Testis (tissue), 3 donors: ENCODE measurements around the gene UGGT2. TPM values are rescaled to one million over a fixed set of nuclear protein-coding genes. Genes with fewer than 3 reads are reported as not detected.
"Not testable (repeated sequence)": the region's sequence is repeated elsewhere in the genome, so short reads cannot be mapped to it uniquely, and the experiment has no call there.

ENCODE experiments used
- DNase-seq: peaks from one replicate; pipeline ENCODE4 v3.0.0-alpha.2; 2019
- H3K27ac ChIP-seq, 2 donors: fragments of 200-600 bp; sonication (generic); one replicate each; pipeline ENCODE4 v1.5.1; 2019
- H3K27me3 ChIP-seq: fragments of 200-600 bp; sonication (generic); one replicate; pipeline ENCODE4 v1.5.1; 2019
- H3K36me3 ChIP-seq: fragments of 200-600 bp; sonication (generic); one replicate; pipeline ENCODE4 v1.5.1; 2017; ENCODE audit warnings: low read depth; ENCODE audit errors: missing control alignments
- H3K4me1 ChIP-seq: fragments of 200-600 bp; sonication (generic); one replicate; pipeline ENCODE4 v1.5.1; 2019
- H3K4me3 ChIP-seq, 2 donors: fragments of 200-600 bp; sonication (generic); one replicate each; pipeline ENCODE4 v1.5.1; 2017 to 2019
- H3K9me3 ChIP-seq: fragments of 200-600 bp; sonication (generic); one replicate; pipeline ENCODE4 v1.5.1; 2017
- POLR2A ChIP-seq: fragments of 450-650 bp; IDR thresholded peaks from one replicate; pipeline ENCODE4 v1.6.1; 2017; ENCODE audit warnings: antibody characterized with exemption, mild to moderate bottlenecking, moderate library complexity
- WGBS, 2 donors: methylation state at CpG; one replicate each; pipeline ENCODE4 v1.1.5; 2018; 5-methylcytosine and 5-hydroxymethylcytosine counted together
- intact Hi-C: fragments of 100-400 bp; cut with DNase I; formaldehyde crosslinking; loops from one replicate; pipeline ENCODE4 v1.15.1; 2023; ENCODE audit warnings: low total_unique reads
- polyA plus RNA-seq: library from polyadenylated mRNA; stranded (reverse); fragments of 350-450 nt; fragmentation: Illumina TruSeq; extraction: RNeasy Lipid Tissue Mini Kit (QIAGEN cat#74804); gene quantifications from one replicate; pipeline ENCODE4 v1.2.3, GENCODE V29; 2014; ENCODE audit warnings: low read depth, low replicate concordance; ENCODE audit not compliant: insufficient read depth
- total RNA-seq, 2 donors: library from RNA; depleted of rRNA; stranded (reverse); fragments of >200 nt; gene quantifications; one replicate each; pipeline ENCODE4 v1.2.3, GENCODE V29; 2016
- TF ChIP-seq, protein P1 (sequence below), 3 experiments: fragments of 450-650 bp in 2 of 3; fragments of 200-600 bp in 1 of 3; sonication (generic) in 1 of 3; IDR thresholded peaks; one replicate each; pipeline ENCODE4 v1.5.1; 2016 to 2019; ENCODE audit warnings: antibody characterized with exemption in 3 of 3, mild to moderate bottlenecking in 2 of 3, moderate library complexity in 1 of 3

The UGGT2 gene
- total and polyA plus RNA-seq, 3 donors from 2014 or later, result 24.6 to 62.6 (median 55.8) TPM

DNA sequence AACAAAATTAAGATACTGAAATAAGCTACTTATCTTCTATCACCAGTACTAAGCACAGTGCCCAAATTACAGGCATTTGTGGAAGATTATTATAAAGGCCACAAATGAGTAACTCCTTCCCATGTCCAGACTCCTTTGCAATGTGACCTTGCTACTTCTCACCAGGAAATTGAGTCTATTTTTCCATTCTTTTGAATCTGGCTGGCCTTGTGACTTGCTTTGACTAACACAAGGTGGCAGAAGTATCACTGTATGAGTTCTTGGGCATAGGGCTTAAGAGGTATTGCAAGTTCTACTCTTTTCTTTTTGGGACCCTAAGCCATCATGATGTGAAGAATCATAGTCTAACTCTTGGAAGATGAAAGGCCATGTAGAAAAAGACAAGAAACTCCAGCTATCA, 49.9 kb downstream of the UGGT2 start:
- no peaks in the 10 kb centered on the region for H3K9me3 ChIP-seq
- no peaks in the 10 kb centered on the region for H3K36me3 ChIP-seq
- intact Hi-C loops, result no loop called here
- TF ChIP-seq, protein P1, sequence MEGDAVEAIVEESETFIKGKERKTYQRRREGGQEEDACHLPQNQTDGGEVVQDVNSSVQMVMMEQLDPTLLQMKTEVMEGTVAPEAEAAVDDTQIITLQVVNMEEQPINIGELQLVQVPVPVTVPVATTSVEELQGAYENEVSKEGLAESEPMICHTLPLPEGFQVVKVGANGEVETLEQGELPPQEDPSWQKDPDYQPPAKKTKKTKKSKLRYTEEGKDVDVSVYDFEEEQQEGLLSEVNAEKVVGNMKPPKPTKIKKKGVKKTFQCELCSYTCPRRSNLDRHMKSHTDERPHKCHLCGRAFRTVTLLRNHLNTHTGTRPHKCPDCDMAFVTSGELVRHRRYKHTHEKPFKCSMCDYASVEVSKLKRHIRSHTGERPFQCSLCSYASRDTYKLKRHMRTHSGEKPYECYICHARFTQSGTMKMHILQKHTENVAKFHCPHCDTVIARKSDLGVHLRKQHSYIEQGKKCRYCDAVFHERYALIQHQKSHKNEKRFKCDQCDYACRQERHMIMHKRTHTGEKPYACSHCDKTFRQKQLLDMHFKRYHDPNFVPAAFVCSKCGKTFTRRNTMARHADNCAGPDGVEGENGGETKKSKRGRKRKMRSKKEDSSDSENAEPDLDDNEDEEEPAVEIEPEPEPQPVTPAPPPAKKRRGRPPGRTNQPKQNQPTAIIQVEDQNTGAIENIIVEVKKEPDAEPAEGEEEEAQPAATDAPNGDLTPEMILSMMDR (IDR thresholded peaks at IDR 0.05), result no peak
- no peak for TF ChIP-seq POLR2A
- no peaks in the 10 kb centered on the region for H3K4me1 ChIP-seq
- H3K27ac ChIP-seq, result no peak overlapping the region
- no peak for DNase-seq
- H3K4me3 ChIP-seq, result no peak overlapping the region
- no peaks in the 10 kb centered on the region for H3K27me3 ChIP-seq

DNA sequence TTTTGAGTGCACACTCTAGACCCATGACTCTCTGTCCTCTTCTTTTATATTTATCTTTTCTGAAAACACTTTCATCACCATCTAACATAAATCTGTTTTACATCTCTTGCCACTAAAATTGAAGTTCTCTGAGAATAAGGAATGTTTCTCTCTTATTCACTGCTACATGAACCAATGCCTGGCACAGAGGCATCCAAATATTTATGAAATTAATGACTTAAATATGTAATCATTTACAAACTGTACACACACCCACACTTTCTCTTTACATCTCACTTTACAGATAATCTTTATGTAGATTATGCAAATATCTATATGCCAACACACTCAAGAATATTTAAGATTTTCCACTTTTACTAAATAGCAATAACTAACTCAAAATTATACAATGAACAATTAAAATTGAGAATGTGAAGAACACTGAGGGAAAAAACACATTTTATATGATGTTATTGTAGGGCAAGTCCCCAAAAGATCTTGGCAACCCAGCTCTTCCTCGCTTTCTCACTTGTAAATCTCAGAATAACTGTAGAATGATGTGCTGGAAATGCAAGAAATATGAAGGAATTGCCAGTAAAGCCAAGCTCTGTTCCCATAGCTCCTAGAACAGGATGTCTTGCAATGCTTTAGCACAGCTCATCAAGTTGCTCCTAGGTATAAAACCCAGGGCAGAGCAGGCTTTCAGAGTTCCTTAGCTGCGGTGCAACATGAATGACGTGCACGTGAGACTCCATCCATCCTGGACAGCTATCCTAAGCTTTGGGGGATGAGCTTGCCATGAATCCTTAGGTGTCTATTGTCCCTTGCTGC, 50.7 kb downstream of the UGGT2 start:
- intact Hi-C loops, result no loop called here
- WGBS, 2 donors, result 91 to 96% methylated on average over 4 of the region's 4 CpGs
- Histone ChIP-seq H3K27ac (no peak overlapping the region), H3K9me3 (no peaks in the 10 kb centered on the region), H3K36me3 (no peaks in the 10 kb centered on the region), H3K4me1 (no peaks in the 10 kb centered on the region), H3K4me3 (no peak overlapping the region), H3K27me3 (no peaks in the 10 kb centered on the region)
- TF ChIP-seq POLR2A, result no peak
- TF ChIP-seq, protein P1 (IDR thresholded peaks at IDR 0.05), result no peak
- DNase-seq, result no peak

DNA sequence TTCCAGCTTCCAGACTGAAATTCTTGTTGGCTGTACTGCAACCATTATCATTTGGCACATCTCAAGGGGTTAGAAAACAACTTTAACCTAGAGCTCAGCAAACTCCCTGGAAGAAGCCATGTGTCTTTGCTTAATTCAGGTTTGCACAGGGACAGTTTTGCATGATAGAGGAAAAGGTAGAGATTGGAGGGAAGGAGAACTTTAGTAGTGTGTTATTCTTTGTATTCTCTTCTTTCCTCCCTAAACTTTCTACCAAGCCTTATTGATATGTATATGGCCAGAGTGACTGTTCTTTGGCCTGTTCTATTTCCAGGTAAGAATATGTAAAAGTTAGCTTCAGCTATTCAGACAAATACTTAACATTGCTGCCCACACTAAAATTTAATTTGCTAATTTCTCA, 53.1 kb downstream of the UGGT2 start:
- intact Hi-C loops, result no loop called here

DNA sequence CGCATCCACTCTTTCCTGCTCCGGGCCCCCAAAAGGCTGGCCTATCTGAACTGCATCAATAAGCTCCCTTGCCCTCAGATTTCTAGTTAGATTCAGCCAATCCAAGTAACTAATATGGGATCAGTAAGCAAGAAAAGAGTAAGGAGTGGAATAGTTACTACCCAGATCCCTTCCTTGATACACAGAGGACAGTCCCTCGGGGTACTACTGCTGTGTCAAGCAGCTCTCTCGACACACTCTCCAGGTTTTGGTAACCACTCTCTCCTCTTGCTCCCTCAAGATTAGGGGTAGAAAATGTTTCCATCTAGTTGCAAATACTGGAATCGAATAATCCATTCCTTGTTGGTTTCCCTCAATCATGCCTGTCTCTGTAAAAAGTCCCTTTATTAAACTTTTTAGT, 65.4 kb downstream of the UGGT2 start:
- Histone ChIP-seq H3K27ac (no peak overlapping the region), H3K4me1 (no peaks in the 10 kb centered on the region), H3K27me3 (no peaks in the 10 kb centered on the region), H3K36me3 (no peaks in the 10 kb centered on the region), H3K9me3 (no peaks in the 10 kb centered on the region), H3K4me3 (no peak overlapping the region)
- TF ChIP-seq, protein P1 (IDR thresholded peaks at IDR 0.05), result no peak
- DNase-seq, result no peak
- WGBS, 2 donors, result 92 to 97% methylated on average over 5 of the region's 5 CpGs
- intact Hi-C loops, result no loop called here

More for the DNA sequence above, 53.1 kb downstream of the UGGT2 start:
- H3K36me3 ChIP-seq, result no peaks in the 10 kb centered on the region
- H3K27ac ChIP-seq, result no peak overlapping the region
- H3K4me3 ChIP-seq, result no peak overlapping the region
- H3K9me3 ChIP-seq, result no peaks in the 10 kb centered on the region
- no peaks in the 10 kb centered on the region for H3K4me1 ChIP-seq
- TF ChIP-seq, protein P1 (IDR thresholded peaks at IDR 0.05), result no peak
- TF ChIP-seq POLR2A, result no peak
- DNase-seq, result no peak
- no peaks in the 10 kb centered on the region for H3K27me3 ChIP-seq

DNA sequence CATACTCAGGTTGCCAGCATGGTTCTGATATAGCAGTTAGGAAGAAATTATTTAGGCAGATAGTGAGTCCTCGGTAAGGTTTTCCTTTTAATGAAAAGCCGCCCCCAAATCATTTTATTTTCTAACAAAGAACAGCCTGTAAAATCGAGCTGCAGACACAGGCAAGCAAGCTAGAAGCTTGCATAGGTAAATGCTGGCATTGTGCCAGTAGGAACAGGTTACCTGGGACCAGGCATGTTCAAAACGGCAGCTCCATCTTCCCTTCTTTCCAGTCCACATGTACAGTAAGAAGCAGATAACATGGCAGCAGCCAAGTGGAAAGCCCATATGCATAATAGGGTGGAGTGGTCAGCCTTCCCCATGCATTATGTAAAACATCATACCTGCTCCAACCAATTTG, 71.1 kb downstream of the UGGT2 start:
- Histone ChIP-seq H3K4me3 (no peak overlapping the region), H3K27ac (no peak overlapping the region), H3K4me1 (no peaks in the 10 kb centered on the region), H3K27me3 (no peaks in the 10 kb centered on the region), H3K9me3 (no peaks in the 10 kb centered on the region), H3K36me3 (no peaks in the 10 kb centered on the region)
- WGBS, 2 donors, result 87 to 88% methylated on average over 4 of the region's 4 CpGs
- intact Hi-C loops, result no loop called here
- TF ChIP-seq POLR2A, result no peak
- TF ChIP-seq, protein P1 (IDR thresholded peaks at IDR 0.05), result no peak
- no peak for DNase-seq

DNA sequence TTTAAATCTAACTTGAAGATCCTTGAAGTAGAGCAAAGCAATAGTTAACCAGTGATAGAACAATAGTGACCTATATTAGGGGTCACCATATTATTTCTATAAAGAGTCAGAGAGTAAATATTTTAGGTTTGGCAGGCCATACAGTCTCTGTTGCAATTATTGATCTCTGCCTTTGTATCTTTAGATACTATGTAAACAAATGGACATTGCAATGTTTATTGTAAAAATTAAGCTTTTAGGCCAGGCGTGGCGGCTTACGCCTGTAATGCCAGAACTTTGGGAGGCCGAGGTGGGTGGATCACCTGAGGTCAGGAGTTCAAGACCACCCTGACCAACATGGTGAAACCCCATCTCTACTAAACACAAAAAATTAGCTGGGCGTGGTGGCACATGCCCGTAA, 80.5 kb downstream of the UGGT2 start:
- DNase-seq, H3K9me3 ChIP-seq, H3K27ac ChIP-seq, H3K36me3 ChIP-seq, intact Hi-C loops, H3K4me3 ChIP-seq, H3K4me1 ChIP-seq, H3K27me3 ChIP-seq: not testable (repeated sequence)
- 89 to 98% methylated on average over 6 of the region's 6 CpGs for WGBS, 2 donors
